GM23248 (cell line): Measurements from ENCODE around the gene CALML3.

Experiments
- EZH2 ChIP-seq: fragments of 200-600 bp; sonication (generic); IDR thresholded peaks from 2 replicates; pipeline ENCODE4 v1.6.1; 2018; ENCODE audit warnings: antibody characterized with exemption, mild to moderate bottlenecking; ENCODE audit not compliant: insufficient read depth, poor library complexity, severe bottlenecking
- EZH2phosphoT487 ChIP-seq: fragments of 200-600 bp; sonication (generic); IDR thresholded peaks from 2 replicates; pipeline ENCODE4 v1.6.1; 2018; ENCODE audit warnings: antibody characterized with exemption, moderate library complexity, mild to moderate bottlenecking, low read depth; ENCODE audit not compliant: insufficient read depth

DNA sequence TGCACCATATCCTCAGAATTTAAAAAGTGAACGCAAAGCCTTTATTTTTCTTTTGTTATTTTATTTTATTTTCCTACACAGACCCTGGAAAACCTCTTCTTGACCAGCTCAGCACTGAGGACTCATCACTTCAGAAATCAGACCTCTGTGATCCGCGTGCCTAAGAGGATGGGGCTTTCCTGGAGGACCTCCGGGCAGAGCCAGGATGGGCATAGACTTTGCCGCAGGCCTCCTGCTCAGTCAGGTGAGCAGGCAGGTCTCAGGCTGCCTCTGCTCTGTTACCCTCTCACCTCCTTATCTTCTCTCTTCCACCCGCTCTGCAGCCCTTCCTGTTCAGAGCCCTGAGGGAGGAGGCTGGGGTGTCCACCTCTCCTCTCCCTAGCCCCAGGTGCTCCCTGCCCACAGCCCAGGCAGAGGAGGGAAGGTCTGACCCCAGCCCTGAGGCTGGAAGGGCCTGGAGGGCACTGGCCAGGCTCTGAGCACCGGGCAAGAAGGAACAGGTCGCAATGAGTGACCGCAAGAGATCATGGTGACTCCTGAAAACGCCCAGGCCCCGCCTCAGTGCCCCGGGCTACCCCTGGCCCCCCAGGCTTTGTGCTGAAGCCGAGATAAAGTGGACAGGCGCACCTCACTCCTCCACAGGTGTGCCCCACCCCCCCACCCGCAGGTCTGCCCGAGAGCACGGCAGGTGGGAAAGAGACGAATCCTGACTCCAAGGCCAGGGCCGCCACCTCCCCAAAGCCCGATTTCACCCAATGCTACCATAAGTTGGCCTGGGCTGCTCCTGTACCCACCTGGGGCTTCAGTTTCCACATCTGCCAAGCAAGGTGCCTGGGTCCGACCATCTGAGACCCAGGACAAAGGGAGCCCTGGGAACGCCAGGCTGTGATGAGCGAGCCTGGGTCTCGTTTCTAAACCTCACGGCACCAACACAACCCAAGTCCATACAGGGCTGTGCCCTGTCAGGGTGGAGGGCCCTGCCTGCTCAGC is 28.2 kb upstream of the CALML3 start:
- TF ChIP-seq EZH2 (no peak), EZH2phosphoT487 (no peak)
